ENCODE data around the gene COX6B2.

Gene COX6B2

DNA sequence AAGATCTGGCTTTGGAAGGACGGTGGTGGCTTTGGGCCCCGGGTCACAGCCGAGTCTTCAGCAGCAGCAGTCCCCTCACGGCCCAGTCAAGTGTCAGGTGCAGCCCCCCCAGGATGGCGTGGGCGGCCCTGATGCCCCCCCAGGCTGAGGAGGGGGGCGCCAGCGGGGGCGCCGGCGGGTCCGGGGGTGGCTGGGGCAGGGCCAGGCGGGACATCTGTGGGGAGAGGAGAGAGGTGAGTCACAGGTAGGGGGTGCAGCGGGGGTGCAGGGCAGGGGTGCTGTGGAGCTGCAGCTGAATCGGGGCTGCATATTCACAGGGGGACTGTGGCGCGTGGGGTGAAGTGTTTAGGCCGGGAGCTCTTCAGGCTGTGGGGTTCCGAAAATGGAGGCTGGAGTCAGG is 11.4 kb upstream of the COX6B2 start:
- TF ChIP-seq, protein P1, sequence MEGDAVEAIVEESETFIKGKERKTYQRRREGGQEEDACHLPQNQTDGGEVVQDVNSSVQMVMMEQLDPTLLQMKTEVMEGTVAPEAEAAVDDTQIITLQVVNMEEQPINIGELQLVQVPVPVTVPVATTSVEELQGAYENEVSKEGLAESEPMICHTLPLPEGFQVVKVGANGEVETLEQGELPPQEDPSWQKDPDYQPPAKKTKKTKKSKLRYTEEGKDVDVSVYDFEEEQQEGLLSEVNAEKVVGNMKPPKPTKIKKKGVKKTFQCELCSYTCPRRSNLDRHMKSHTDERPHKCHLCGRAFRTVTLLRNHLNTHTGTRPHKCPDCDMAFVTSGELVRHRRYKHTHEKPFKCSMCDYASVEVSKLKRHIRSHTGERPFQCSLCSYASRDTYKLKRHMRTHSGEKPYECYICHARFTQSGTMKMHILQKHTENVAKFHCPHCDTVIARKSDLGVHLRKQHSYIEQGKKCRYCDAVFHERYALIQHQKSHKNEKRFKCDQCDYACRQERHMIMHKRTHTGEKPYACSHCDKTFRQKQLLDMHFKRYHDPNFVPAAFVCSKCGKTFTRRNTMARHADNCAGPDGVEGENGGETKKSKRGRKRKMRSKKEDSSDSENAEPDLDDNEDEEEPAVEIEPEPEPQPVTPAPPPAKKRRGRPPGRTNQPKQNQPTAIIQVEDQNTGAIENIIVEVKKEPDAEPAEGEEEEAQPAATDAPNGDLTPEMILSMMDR (IDR thresholded peaks at IDR 0.05; ENCODE audit: low read depth, low read length, missing control alignments): no peak
- H3K4me3 ChIP-seq (ENCODE audit: low read depth, low read length): no peak overlapping the region
- DNase-seq (ENCODE audit: low read depth): no peak

- DNase-seq (ENCODE audit: low read depth): no peak
- no peak overlapping the region for H3K4me3 ChIP-seq (ENCODE audit: low read depth, low read length)
- TF ChIP-seq, protein P1 (IDR thresholded peaks at IDR 0.05; ENCODE audit: low read depth, low read length, missing control alignments): no peak
Observed at GRCh38 chr19:55365245-55365644, 10.7 kb upstream of the COX6B2 start.

DNA sequence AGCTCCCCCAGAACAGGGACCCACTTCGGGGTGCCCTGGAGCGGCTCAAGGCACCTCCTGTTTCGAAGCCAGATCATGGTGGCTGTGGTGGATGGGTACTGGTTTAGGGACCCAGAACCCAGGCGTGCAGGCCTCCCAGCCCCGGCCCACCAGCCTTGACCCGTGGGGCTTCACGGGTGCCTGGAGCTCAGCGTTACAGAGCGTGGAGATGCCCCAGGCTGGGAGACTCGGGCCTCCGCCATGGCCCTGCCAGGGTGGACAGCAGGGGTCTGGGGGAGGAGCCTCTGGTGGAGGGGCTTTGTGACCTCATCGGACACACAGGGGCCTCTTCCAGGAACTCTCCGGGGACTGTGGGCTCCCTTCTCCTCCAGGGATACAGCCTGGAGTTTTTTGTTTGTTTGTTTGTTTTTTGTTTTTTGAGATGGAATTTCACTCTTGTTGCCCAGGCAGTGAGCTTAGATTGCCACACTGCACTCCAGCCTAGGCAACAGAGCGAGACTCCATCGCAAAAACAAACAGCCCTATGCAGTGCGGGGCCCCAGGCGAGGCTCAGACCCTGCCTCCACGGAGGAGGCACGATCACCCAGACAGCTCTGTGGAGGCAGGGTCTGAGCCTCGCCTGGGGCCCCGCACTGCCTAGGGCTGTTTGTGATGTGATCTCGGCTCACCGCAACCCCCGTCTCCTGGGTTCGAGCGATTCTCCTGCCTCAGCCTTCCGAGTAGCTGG is 8.6 kb upstream of the COX6B2 start, which contains the start of gene GARIN5B:
TSS of gene GARIN5B (minus strand) at position 271 of the 727 bp plus-strand sequence. CDS start at position 77, 194 bp downstream.
- DNase-seq (ENCODE audit: low read depth): no peak
- H3K4me3 ChIP-seq (ENCODE audit: low read depth, low read length): no peak within 1 kb of the TSS
- TF ChIP-seq, protein P1 (IDR thresholded peaks at IDR 0.05; ENCODE audit: low read depth, low read length, missing control alignments): no peak

DNA sequence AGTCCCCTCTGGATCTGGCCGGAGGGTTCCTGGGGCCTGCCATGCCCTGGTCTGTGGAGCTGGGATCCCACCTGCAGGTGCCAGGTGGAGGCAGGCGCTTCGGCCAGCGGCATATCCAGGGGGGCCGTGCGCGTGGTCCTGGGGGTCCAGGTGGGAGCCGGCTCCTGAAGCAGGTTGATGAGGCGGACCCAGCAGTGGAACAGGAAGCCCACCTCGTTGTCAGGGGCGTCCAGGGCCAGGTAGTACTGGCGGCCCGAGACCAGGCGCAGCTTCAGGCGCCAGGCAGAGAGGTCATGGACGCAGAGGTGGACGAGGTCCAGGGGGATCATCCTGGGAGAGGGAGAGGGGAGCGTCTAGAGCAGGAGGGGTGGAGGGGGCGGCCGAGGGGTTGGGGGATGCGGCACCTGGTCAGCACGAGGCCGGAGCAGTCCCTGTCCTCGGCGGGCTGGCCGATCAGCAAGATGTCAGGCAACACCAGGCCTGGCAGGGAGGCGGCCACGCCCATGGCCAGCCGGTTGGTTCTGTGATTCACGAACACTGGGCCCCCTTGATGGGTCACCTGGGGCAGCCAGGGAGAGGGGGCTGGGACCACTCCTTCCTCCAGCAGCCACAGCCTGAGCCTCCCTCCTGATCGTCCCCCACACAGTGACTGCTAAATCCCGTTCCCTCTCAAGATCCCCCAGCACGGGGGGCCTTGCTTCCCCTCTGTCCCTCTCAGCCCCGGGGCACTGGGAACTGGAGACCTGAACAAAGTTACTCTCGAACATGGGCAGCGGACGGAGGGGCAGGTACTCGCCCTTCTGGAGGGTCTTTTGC is 7.9 kb upstream of the COX6B2 start:
- TF ChIP-seq, protein P1 (IDR thresholded peaks at IDR 0.05; ENCODE audit: low read depth, low read length, missing control alignments): no peak
- DNase-seq (ENCODE audit: low read depth): no peak
- no peak overlapping the region for H3K4me3 ChIP-seq (ENCODE audit: low read depth, low read length)

DNA sequence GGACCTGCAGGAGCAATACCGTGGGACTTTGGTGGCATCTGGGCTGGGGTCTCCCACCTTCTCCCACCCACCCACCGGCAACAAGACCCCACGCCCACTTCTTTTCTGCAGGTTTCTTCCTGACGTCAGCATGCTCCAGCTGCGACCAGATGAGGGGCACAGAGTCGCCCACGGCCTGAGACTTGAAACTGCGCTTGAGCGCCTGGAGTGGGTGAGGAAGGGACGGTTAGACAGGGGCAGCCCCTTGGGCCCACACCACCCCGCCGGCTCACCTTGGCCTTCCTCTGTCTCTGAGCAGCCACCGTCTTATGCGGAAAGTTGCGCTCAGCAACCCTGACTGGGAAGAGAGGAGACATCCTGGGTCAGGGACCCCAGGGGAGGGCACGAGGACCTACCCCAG is 6.4 kb upstream of the COX6B2 start:
- TF ChIP-seq, protein P1 (IDR thresholded peaks at IDR 0.05; ENCODE audit: low read depth, low read length, missing control alignments): no peak
- no peak overlapping the region for H3K4me3 ChIP-seq (ENCODE audit: low read depth, low read length)
- no peak for DNase-seq (ENCODE audit: low read depth)

GRCh38 chr19:55358943-55359908 is 4.7 kb upstream of the COX6B2 start:
- H3K4me3 ChIP-seq (ENCODE audit: low read depth, low read length): no peak overlapping the region
- no peak for DNase-seq (ENCODE audit: low read depth)
- TF ChIP-seq, protein P1 (IDR thresholded peaks at IDR 0.05; ENCODE audit: low read depth, low read length, missing control alignments): no peak
